HT1080 (cell line): ENCODE results near the gene UBE2C. TPM values are rescaled to one million over a fixed set of nuclear protein-coding genes. Genes with fewer than 3 reads are reported as not detected.

Source experiments
- DNase-seq: peaks from one replicate; pipeline ENCODE4 v3.0.0-alpha.2; 2015; ENCODE audit warnings: low read depth
- total RNA-seq: library from RNA; depleted of rRNA; stranded (reverse); fragments of >200 nt; shearing (Covaris generic); gene quantifications from 2 replicates; pipeline ENCODE4 v1.2.3, GENCODE V29; 2014

UBE2C gene
- total RNA-seq, 1 experiment from 2014 or later, result 392 TPM

DNA sequence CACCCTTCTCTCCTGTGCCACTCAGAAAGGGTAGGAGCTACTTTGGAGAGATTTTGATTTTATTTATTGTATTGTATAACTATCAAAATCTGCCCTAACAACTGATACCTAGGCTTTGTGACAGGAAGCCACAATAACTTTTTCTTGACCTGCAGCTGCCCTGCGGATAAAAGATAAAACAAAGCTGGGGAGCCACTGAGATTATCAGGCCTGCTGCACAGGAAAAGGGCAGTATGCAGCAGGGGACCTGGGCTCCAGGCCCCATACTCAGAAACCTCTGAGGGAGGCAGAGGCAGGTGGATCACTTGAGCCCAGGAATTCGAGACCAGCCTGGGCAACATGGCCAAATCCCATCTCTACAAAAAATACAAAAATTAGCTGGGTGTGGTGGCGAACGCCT, 20.2 kb downstream of the UBE2C start:
- no peak for DNase-seq

DNA sequence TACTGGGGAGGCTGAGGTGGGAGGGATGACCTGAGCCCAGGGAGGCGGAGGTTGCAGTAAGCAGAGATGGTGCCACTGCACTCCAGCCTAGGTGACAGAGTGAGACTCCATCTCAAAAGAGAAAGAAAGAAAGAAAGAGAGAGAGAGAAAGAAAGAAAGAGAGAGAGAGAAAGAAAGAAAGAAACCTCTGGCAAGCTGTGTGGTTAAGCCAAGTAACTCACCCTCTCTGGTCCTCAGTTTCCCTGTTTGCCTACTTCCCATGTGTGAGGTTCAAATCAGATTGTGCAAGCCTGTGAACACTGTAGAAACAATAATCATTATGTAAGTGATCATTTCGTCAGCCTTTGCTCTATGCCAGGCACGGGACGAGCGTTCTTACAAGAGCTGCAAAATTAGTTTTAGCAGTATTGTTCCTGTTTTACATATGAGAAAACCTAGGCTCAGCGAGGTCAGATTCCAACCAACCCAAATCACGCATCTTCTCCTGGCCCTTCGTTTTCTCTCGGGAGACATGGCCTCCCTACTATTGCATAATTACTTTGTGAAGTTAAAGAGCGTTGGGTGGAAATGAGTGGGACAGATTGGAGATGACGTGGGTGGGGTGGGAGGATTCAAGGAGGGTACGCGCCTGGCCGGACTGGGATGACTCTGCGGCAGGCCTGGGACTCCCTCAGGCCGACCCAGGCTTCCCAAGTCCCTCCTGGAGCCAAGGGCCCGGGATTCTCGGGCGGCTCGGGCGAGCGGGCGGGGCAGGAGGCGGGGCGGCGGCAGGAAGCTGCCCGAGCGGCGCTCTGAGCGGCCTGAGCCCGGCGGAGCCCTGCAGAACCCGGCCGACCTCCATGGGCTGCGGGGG, 20.8 kb downstream of the UBE2C start, which contains the start of gene SNX21:
SNX21 (plus strand) TSS at position 770 of the 853 bp plus-strand sequence. CDS start 121 bp downstream, outside the sequence.
- peak; percentile 88 for DNase-seq

DNA sequence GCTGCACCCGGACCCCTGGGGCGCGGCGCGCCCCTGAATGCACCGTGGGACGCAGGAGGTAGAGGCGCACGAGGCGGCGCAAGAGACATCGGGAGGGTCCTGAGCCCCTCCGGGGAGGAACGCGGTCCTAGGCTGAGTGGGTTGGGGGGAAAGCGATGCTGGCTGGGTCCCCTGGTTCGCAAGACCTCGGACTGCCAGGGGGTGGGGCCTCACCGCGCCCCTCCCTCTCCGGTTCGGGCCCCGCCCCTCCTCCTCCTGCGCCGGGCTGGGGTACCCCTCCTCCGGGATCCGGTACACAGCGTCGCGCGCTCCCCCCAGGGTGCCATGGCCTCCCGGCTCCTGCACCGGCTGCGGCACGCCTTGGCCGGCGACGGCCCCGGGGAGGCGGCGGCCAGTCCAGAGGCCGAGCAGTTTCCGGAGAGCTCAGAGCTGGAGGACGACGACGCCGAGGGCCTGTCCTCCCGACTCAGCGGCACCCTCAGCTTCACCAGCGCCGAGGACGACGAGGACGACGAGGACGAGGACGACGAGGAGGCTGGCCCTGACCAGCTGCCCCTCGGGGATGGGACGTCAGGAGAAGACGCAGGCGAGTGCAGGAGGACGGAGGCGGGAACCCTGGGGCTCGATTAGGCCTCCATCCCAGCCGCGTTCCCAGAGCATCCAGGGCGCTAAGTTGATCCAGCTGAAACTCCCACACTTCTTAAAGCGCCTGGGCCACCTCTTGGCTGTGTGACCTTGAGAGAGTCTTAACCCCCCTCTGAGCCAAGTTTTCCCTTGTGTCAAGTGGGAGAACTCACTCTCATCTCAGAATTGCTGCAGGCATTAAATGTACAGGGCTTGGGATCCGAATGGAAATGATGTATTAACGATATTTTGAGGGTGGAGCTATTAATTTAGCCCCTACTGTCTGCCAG, 21.7 kb downstream of the UBE2C start:
- peak; percentile 65 for DNase-seq

GRCh38 chr20:45834797-45835161, 22.3 kb downstream of the UBE2C start:
- no peak for DNase-seq

DNA sequence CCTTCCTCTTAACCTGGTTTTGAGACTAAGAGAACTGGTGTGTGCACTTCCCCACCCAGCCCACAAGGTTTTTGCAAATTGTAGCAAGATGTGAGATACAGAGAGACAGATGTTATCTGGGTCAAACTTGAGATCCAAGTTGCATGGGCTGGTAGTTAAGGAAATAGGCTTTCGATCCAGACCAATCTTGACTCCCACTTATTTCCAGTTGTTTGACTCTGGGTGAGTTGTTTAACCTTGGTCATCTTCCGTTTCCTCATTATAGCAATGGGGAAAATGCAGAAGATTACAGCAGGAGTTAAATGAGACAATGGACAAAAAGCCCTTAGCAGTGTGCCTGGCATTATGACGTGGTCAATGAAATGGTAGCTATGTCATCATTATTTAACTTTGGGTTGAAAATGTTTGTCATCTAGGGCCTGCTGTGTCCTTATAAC, 22.9 kb downstream of the UBE2C start:
- DNase-seq, result no peak

GRCh38 chr20:45835825-45836224, 23.4 kb downstream of the UBE2C start:
- DNase-seq, result peak; percentile 38

- no peak for DNase-seq
These were observed 24.4 kb downstream of the UBE2C start for GRCh38 chr20:45836841-45837240.

DNA sequence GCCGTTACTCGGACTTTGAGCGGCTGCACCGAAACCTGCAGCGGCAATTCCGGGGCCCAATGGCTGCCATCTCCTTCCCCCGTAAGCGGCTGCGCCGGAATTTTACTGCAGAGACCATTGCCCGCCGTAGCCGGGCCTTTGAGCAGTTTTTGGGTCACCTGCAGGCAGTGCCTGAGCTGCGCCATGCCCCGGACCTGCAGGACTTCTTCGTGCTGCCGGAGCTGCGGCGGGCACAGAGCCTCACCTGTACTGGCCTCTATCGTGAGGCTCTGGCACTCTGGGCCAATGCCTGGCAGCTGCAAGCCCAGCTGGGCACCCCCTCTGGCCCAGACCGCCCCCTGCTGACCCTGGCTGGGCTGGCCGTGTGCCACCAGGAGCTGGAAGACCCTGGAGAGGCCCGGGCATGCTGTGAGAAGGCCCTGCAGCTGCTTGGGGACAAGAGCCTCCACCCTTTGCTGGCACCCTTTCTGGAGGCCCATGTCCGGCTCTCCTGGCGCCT, 28.3 kb downstream of the UBE2C start:
- DNase-seq, result no peak

- no peak for DNase-seq
These were observed 29.1 kb downstream of the UBE2C start for GRCh38 chr20:45841407-45842129.

- DNase-seq, result no peak
These were observed 29.8 kb downstream of the UBE2C start for GRCh38 chr20:45842169-45842812.

- DNase-seq, result no peak
These were observed 31.1 kb downstream of the UBE2C start for GRCh38 chr20:45843506-45843905.

DNA sequence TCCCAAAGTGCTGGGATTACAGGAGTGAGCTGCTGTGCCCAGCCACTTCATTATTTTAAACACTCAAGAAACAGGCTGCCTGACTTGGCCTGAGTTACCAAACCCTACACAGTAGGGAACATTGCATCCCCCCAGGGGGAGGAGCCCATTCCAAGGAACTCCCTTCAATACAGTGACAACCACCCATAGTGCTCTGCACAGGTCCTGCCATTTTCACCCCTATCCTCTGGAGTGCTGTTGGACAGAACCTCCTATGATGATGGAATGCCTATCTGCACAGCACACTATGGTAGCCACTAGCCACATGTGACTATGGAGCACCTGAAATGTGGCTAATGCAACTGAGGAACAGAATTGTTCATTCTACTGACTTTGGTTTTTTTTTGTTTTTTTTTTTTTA, 33.0 kb downstream of the UBE2C start:
- no peak for DNase-seq

- no peak for DNase-seq
These were observed 36.0 kb downstream of the UBE2C start for GRCh38 chr20:45848421-45848820.

GRCh38 chr20:45848969-45849582, 36.6 kb downstream of the UBE2C start:
- DNase-seq, result no peak

- no peak for DNase-seq
These were observed 37.8 kb downstream of the UBE2C start for GRCh38 chr20:45850238-45850637.

DNA sequence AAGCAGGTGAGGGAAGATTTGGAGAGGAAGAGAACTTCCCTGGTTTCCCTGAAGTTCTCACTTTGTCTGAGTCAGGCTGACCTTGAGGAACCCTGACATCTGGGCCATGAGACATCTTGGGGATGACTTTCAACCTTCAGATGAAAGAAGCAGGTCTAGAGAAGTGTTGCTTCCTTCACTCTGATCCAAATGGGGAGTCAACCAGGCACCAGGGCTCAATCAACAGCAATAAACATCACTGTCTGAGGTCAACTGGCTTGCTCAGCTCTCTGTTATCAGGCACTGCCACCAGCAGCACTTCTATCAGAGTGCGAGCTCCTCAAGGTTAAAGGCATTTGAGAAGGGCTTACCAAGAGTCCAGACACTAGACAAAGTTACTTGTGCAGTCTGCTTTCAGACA, 38.5 kb downstream of the UBE2C start:
- DNase-seq, result no peak

DNA sequence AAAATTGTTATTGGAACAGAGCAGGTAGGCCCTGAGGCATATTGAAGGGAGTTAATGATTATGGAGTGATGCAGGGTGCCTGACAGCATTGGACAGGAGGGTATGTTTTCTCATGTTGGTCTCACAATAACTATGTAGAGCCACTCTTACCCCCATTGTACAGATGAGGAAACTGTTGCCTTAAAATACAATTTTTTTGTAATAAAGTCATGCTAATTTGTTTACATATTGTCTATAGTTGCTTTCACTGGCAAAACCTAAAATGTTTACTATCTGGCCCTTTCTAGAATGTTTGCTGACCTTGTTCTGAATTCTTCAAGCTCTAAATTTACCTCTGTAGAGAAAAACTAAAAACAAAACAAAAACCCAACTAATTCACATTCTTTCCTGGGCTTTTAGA, 39.1 kb downstream of the UBE2C start:
- DNase-seq, result no peak

- DNase-seq, result no peak
These were observed 39.9 kb downstream of the UBE2C start for GRCh38 chr20:45852326-45852725.

DNA sequence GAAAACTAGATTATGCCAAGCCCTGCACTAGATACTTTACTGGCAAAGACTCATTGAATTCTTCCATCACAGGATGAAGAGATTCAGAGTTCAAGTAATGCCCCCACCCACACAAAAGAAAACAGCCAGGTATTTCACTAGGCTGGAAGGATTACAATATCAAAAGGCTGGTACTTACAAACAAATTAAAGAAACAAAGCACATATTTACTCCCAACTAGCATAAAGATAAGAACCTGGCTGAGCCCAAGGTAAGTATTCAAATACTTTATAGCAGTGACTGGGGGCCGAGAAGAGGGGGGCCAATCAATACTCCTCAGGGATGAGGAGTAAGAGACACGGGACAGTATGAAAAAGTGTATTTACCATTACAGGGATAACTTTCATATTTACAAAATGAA, 41.0 kb downstream of the UBE2C start:
- no peak for DNase-seq

GRCh38 chr20:45857114-45857881, 44.9 kb downstream of the UBE2C start, which contains the start of the genes ACOT8 and ZSWIM3:
Gene ACOT8 (minus strand): TSS chr20:45857392. CDS start chr20:45857315, 77 bp downstream.
Gene ZSWIM3 (plus strand): TSS chr20:45857614. CDS start chr20:45857826, 212 bp downstream.
- peak; percentile 99 for DNase-seq
